ENCODE results near the gene EIF4ENIF1.

- TF ChIP-seq EP300 (IDR thresholded peaks at IDR 0.05): no peak
- no peak for TF ChIP-seq CTCF (IDR thresholded peaks at IDR 0.05)
- TF ChIP-seq POLR2A (IDR thresholded peaks at IDR 0.05): no peak
Observed at GRCh38 chr22:31496735-31497146, 7.1 kb upstream of the EIF4ENIF1 start.
